Measurements from ENCODE around the gene RCCD1.
"Not testable (repeated sequence)": the region's sequence is repeated elsewhere in the genome, so short reads cannot be mapped to it uniquely, and the experiment has no call there.

Gene RCCD1

GRCh38 chr15:90918835-90919234 lies 35.8 kb upstream of the RCCD1 start:
- no peak for DNase-seq

- DNase-seq: no peak
These were observed 32.8 kb upstream of the RCCD1 start for GRCh38 chr15:90921887-90922286.

GRCh38 chr15:90922712-90923322 lies 31.9 kb upstream of the RCCD1 start:
- DNase-seq: not testable (repeated sequence)

GRCh38 chr15:90924375-90924774 lies 30.3 kb upstream of the RCCD1 start:
- DNase-seq: no peak

GRCh38 chr15:90926766-90927165 lies 27.9 kb upstream of the RCCD1 start:
- DNase-seq: not testable (repeated sequence)

GRCh38 chr15:90928106-90928505 lies 26.6 kb upstream of the RCCD1 start:
- DNase-seq: not testable (repeated sequence)

- no peak for DNase-seq
These were observed 25.3 kb upstream of the RCCD1 start for GRCh38 chr15:90929246-90930019.

GRCh38 chr15:90930861-90931574 lies 23.7 kb upstream of the RCCD1 start:
- no peak for DNase-seq

GRCh38 chr15:90931575-90931827 lies 23.2 kb upstream of the RCCD1 start:
- no peak for DNase-seq

GRCh38 chr15:90931828-90932659 lies 22.6 kb upstream of the RCCD1 start, which contains the start of gene HDDC3:
TSS of gene HDDC3 (minus strand) at chr15:90932549. CDS start at chr15:90932540, 9 bp downstream.
- DNase-seq: no peak

GRCh38 chr15:90932660-90932991 lies 22.1 kb upstream of the RCCD1 start:
- DNase-seq: no peak

- no peak for DNase-seq
These were observed 21.4 kb upstream of the RCCD1 start for GRCh38 chr15:90933301-90933700.

GRCh38 chr15:90934256-90934948 lies 20.3 kb upstream of the RCCD1 start:
- DNase-seq: peak; percentile 42

- DNase-seq: peak; percentile 17
These were observed 19.5 kb upstream of the RCCD1 start, which contains the start of gene UNC45A for GRCh38 chr15:90934949-90935751. TSS of gene UNC45A (plus strand) at chr15:90935285. CDS start at chr15:90935325, 40 bp downstream.

- DNase-seq: no peak
These were observed 17.9 kb upstream of the RCCD1 start for GRCh38 chr15:90936823-90937222.

- DNase-seq: no peak
These were observed 16.4 kb upstream of the RCCD1 start for GRCh38 chr15:90938261-90938660.

- DNase-seq: no peak
These were observed 14.9 kb upstream of the RCCD1 start for GRCh38 chr15:90939756-90940155.

- no peak for DNase-seq
These were observed 13.6 kb upstream of the RCCD1 start for GRCh38 chr15:90941038-90941437.

- no peak for DNase-seq
These were observed 12.1 kb upstream of the RCCD1 start for GRCh38 chr15:90942354-90943120.

GRCh38 chr15:90945091-90945490 lies 9.6 kb upstream of the RCCD1 start:
- DNase-seq: no peak

GRCh38 chr15:90946538-90946937 lies 8.1 kb upstream of the RCCD1 start:
- DNase-seq: no peak
